K562 (cell line): ENCODE data around the gene USP48. TPM values are rescaled to one million over a fixed set of nuclear protein-coding genes. Genes with fewer than 3 reads are reported as not detected.

Experiments used
- CBX8 ChIP-seq: fragments of 200-600 bp; sonication (generic); IDR thresholded peaks from 2 replicates; pipeline ENCODE4 v1.6.1; 2012; ENCODE audit warnings: borderline replicate concordance, mixed run types, low read depth, mild to moderate bottlenecking, moderate library complexity, mixed read lengths, low read length, control low read depth, inconsistent platforms; ENCODE audit not compliant: poor library complexity, severe bottlenecking; ENCODE audit errors: extremely low read depth
- CCNT2 ChIP-seq: IDR thresholded peaks from 2 replicates; pipeline ENCODE4 v1.6.1; 2011; ENCODE audit warnings: borderline replicate concordance, low read depth, mild to moderate bottlenecking, moderate library complexity, mixed read lengths, low read length; ENCODE audit not compliant: insufficient read length; ENCODE audit errors: extremely low read depth
- CREBBP ChIP-seq: IDR thresholded peaks from one replicate; pipeline ENCODE4 v1.6.1; 2012; ENCODE audit warnings: low read depth, mild to moderate bottlenecking, control low read depth, inconsistent platforms, low read length
- ETS2 ChIP-seq: IDR thresholded peaks from 2 replicates; pipeline ENCODE4 v1.6.1; 2016; ENCODE audit warnings: borderline replicate concordance, missing genetic modification characterization, mild to moderate bottlenecking, moderate library complexity, missing compliant biosample characterization; ENCODE audit not compliant: poor library complexity, severe bottlenecking
- FOXA3 ChIP-seq, 2 experiments: fragments of 450-650 bp in 1 of 2; sonication (generic) in 1 of 2; formaldehyde crosslinking; IDR thresholded peaks in 1 of 2; conservative IDR thresholded peaks in 1 of 2; 2 replicates each; pipeline versions ENCODE4 v1.4.0 to v1.8.0; 2020 to 2022; ENCODE audit warnings: mild to moderate bottlenecking in 2 of 2, missing genetic modification reagents in 1 of 2
- GMEB1 ChIP-seq: fragments of 250-450 bp; sonication (Bioruptor Pico); IDR thresholded peaks from 2 replicates; pipeline ENCODE4 v1.4.0; 2020; ENCODE audit warnings: mild to moderate bottlenecking
- HEY1 ChIP-seq: fragments of 250-450 bp; sonication (Bioruptor Pico); IDR thresholded peaks from 2 replicates; pipeline ENCODE4 v1.5.0; 2020; ENCODE audit warnings: mild to moderate bottlenecking, moderate library complexity, borderline replicate concordance
- HMG20A ChIP-seq: fragments of 450-650 bp; formaldehyde crosslinking; conservative IDR thresholded peaks from 2 replicates; pipeline ENCODE4 v1.4.0; 2020; ENCODE audit warnings: mild to moderate bottlenecking, mixed read lengths
- KAT7 ChIP-seq: sonication (generic); formaldehyde crosslinking; IDR thresholded peaks from 2 replicates; pipeline ENCODE4 v1.8.0; 2022; ENCODE audit warnings: missing genetic modification reagents, mild to moderate bottlenecking, borderline replicate concordance
- MAZ ChIP-seq, 2 experiments: fragments of 450-650 bp in 1 of 2; sonication (generic) in 1 of 2; formaldehyde crosslinking; IDR thresholded peaks in 1 of 2; conservative IDR thresholded peaks in 1 of 2; 2 replicates each; pipeline versions ENCODE4 v1.4.0 to v1.5.0; 2020; ENCODE audit warnings: mild to moderate bottlenecking in 1 of 2, missing genetic modification reagents in 1 of 2
- MYBL2 ChIP-seq, 2 experiments: fragments of 450-650 bp in 1 of 2; sonication (generic) in 1 of 2; formaldehyde crosslinking in 1 of 2; IDR thresholded peaks; 2 replicates each; pipeline versions ENCODE4 v1.6.1 to v1.8.1; 2017 to 2022; ENCODE audit warnings: borderline replicate concordance in 1 of 2, inconsistent platforms in 1 of 2, low read depth in 1 of 2, mild to moderate bottlenecking in 1 of 2, missing genetic modification reagents in 1 of 2, moderate library complexity in 1 of 2
- PCBP2 ChIP-seq: fragments of 200-400 bp; formaldehyde crosslinking; IDR thresholded peaks from 2 replicates; pipeline ENCODE4 v1.6.1; 2018; ENCODE audit warnings: low read length, low read depth, mild to moderate bottlenecking, moderate library complexity; ENCODE audit not compliant: poor library complexity, severe bottlenecking
- POLR2AphosphoS5 ChIP-seq: IDR thresholded peaks from 2 replicates; pipeline ENCODE4 v1.6.1; 2011; ENCODE audit warnings: mild to moderate bottlenecking, low read depth, low read length, moderate library complexity; ENCODE audit not compliant: control insufficient read depth, insufficient read depth
- PRPF4 ChIP-seq: fragments of 200-400 bp; formaldehyde crosslinking; IDR thresholded peaks from one replicate; pipeline ENCODE4 v1.6.1; 2017; ENCODE audit warnings: low read length, low read depth, mild to moderate bottlenecking; ENCODE audit not compliant: insufficient read depth, poor library complexity, severe bottlenecking
- SMARCA5 ChIP-seq: fragments of 450-650 bp; IDR thresholded peaks from 2 replicates; pipeline ENCODE4 v1.6.1; 2016
- SMC3 ChIP-seq: conservative IDR thresholded peaks from 2 replicates; pipeline ENCODE4 v1.6.1; 2011; ENCODE audit warnings: low read depth, low read length, improper control_type of control experiment; ENCODE audit not compliant: insufficient read depth
- TARDBP ChIP-seq: fragments of 450-650 bp; IDR thresholded peaks from 2 replicates; pipeline ENCODE4 v1.6.1; 2016
- TSC22D4 ChIP-seq: fragments of 450-650 bp; IDR thresholded peaks from 2 replicates; pipeline ENCODE4 v1.6.1; 2016; ENCODE audit warnings: missing genetic modification characterization, missing biosample characterization, control low read depth
- ZFP1 ChIP-seq: fragments of 450-650 bp; formaldehyde crosslinking; IDR thresholded peaks from 2 replicates; pipeline ENCODE4 v1.4.0; 2020; ENCODE audit warnings: mild to moderate bottlenecking, mixed read lengths
- ZNF124 ChIP-seq: sonication (generic); formaldehyde crosslinking; IDR thresholded peaks from 2 replicates; pipeline ENCODE4 v1.8.1; 2022; ENCODE audit warnings: missing genetic modification reagents
- ZNF384 ChIP-seq: IDR thresholded peaks from 2 replicates; pipeline ENCODE4 v1.6.1; 2012; ENCODE audit warnings: low read depth, low read length, improper control_type of control experiment
- ZNF398 ChIP-seq: fragments of 250-450 bp; sonication (Bioruptor Pico); IDR thresholded peaks from 2 replicates; pipeline ENCODE4 v1.8.0; 2021; ENCODE audit warnings: moderate library complexity, mild to moderate bottlenecking, inconsistent platforms
- polyA plus RNA-seq, 8 experiments: library from polyadenylated mRNA; depleted of rRNA in 4 of 8; stranded (reverse) in 5 of 8; unstranded in 3 of 8; fragments of >200 nt; fragmentation: Nextera tagmentation in 2 of 8; fragmentation: Illumina TruSeq in 1 of 8; extraction: Ambion mirVana in 2 of 8; extraction: Trizol in 1 of 8; gene quantifications; 2 replicates each; pipeline versions ENCODE4 v1.2.1 to v1.2.3, GENCODE V29; 2011 to 2014; ENCODE audit warnings: inconsistent platforms in 1 of 8, missing spikeins in 1 of 8
- total RNA-seq, 7 experiments: library from RNA; depleted of rRNA in 6 of 7; stranded (reverse); fragments of >200 nt in 6 of 7; fragmentation: Illumina TruSeq in 2 of 7; extraction: Trizol in 2 of 7; gene quantifications; 2 replicates each; pipeline versions ENCODE4 v1.2.1 to v1.2.3, GENCODE V29; 2011 to 2021; ENCODE audit warnings: low replicate concordance in 1 of 7

Gene USP48
- total and polyA plus RNA-seq, 9 of the 15 experiments (the other 6 are each of a cell fraction or from before 2014, with no cell fraction given): 23.3 to 123 (median 106) TPM

- TF ChIP-seq GMEB1 (CRISPR knock-in tag): peak; percentile 33; the same call in 1 of the 2 replicates
- TF ChIP-seq KAT7: peak; percentile 97; the same call in 1 of the 2 replicates
- no peak for TF ChIP-seq ZNF384
- no peak for TF ChIP-seq HEY1 (CRISPR knock-in tag)
- TF ChIP-seq SMARCA5: peak; percentile 70; the same call in 1 of the 2 replicates
- TF ChIP-seq TSC22D4 (tag): no peak
- TF ChIP-seq TARDBP: peak; percentile 69; the same call in 1 of the 2 replicates
- TF ChIP-seq POLR2AphosphoS5: peak; percentile 46; the same call in 1 of the 2 replicates
- TF ChIP-seq ETS2 (tag): no peak
- TF ChIP-seq ZNF398 (CRISPR knock-in tag): no peak
- no peak for TF ChIP-seq CBX8
- TF ChIP-seq CCNT2: peak; percentile 88
- peak; percentile 93 to 99 for TF ChIP-seq MAZ (CRISPR knock-in tag; conservative IDR thresholded peaks at IDR 0.05 in 1 of 2, IDR thresholded peaks at IDR 0.05 in 1 of 2)
- TF ChIP-seq CREBBP: no peak
- TF ChIP-seq HMG20A (CRISPR knock-in tag): no peak
- peak in 1 of 2 experiments; percentile 91; a peak in 2 of 4 replicates for TF ChIP-seq FOXA3 (CRISPR knock-in tag; conservative IDR thresholded peaks at IDR 0.05 in 1 of 2, IDR thresholded peaks at IDR 0.05 in 1 of 2)
- TF ChIP-seq PRPF4: no peak
- TF ChIP-seq SMC3: peak; percentile 86
- TF ChIP-seq ZNF124 (CRISPR knock-in tag): peak; percentile 84; the same call in 1 of the 2 replicates
- TF ChIP-seq ZFP1 (CRISPR knock-in tag): no peak
- TF ChIP-seq MYBL2 (IDR thresholded peaks at IDR 0.05; ENCODE audit: low read depth): no peak
- TF ChIP-seq MYBL2 (CRISPR knock-in tag; IDR thresholded peaks at IDR 0.05; ENCODE audit: borderline replicate concordance): peak; percentile 43; the same call in 1 of the 2 replicates
- TF ChIP-seq PCBP2: no peak
These were observed 123.6 kb downstream of the USP48 start (continued) for GRCh38 chr1:21659099-21659923.
